DOHH2 (cell line): ENCODE results near the gene NOC4L.

Source experiments
- CTCF ChIP-seq: fragments of 200-600 bp; sonication (generic); IDR thresholded peaks from one replicate; pipeline ENCODE4 v1.5.1; 2014; ENCODE audit warnings: antibody characterized with exemption, mild to moderate bottlenecking, low read depth, low read length; ENCODE audit not compliant: poor library complexity, severe bottlenecking
- EZH2phosphoT487 ChIP-seq: fragments of 200-600 bp; sonication (generic); IDR thresholded peaks from 2 replicates; pipeline ENCODE4 v1.6.1; 2017; ENCODE audit warnings: borderline replicate concordance, mild to moderate bottlenecking, antibody characterized with exemption, low read length, moderate library complexity, mixed read lengths

DNA sequence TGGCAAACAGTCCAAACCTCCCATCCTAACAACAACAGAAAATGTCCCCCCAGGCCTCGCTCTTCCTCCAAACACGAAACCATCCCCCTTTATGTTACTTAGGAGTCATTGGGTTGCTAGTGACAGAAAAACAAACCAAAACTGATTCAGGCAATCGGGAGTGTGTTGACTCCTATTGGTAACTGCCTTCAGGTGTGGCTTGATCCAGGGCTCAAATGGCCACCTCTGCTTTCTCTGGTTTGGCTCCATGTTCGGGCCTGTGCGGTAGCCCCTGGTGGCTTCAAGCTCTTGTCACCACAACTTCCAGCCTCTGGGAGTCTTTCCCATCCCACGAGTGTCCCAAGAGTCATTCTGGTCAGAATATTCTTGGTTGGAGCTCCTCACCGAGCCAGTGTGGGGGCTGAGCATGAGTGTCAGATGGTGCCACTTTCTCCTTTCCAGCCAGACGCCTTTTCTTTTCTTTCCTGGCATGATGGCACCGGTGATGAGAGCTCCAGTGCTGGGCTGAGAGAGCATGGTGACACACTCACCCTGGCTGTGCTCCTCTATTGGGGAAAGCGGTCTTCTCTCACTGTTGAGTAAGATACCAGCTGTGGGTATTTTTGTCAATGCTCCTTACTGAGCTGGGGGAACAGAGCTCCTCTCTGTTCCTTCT, 38.6 kb downstream of the NOC4L start:
- TF ChIP-seq CTCF = no peak
- TF ChIP-seq EZH2phosphoT487 = no peak
